HG02678 (cell line): ENCODE measurements around the gene NPC1L1.

Source experiments
- ATAC-seq: cut with Tn5 transposase; IDR thresholded peaks from one replicate; pipeline ENCODE4 v1.9.1; 2021; ENCODE audit warnings: mild to moderate bottlenecking, moderate library complexity; ENCODE audit not compliant: unreplicated experiment

Gene NPC1L1, protein sequence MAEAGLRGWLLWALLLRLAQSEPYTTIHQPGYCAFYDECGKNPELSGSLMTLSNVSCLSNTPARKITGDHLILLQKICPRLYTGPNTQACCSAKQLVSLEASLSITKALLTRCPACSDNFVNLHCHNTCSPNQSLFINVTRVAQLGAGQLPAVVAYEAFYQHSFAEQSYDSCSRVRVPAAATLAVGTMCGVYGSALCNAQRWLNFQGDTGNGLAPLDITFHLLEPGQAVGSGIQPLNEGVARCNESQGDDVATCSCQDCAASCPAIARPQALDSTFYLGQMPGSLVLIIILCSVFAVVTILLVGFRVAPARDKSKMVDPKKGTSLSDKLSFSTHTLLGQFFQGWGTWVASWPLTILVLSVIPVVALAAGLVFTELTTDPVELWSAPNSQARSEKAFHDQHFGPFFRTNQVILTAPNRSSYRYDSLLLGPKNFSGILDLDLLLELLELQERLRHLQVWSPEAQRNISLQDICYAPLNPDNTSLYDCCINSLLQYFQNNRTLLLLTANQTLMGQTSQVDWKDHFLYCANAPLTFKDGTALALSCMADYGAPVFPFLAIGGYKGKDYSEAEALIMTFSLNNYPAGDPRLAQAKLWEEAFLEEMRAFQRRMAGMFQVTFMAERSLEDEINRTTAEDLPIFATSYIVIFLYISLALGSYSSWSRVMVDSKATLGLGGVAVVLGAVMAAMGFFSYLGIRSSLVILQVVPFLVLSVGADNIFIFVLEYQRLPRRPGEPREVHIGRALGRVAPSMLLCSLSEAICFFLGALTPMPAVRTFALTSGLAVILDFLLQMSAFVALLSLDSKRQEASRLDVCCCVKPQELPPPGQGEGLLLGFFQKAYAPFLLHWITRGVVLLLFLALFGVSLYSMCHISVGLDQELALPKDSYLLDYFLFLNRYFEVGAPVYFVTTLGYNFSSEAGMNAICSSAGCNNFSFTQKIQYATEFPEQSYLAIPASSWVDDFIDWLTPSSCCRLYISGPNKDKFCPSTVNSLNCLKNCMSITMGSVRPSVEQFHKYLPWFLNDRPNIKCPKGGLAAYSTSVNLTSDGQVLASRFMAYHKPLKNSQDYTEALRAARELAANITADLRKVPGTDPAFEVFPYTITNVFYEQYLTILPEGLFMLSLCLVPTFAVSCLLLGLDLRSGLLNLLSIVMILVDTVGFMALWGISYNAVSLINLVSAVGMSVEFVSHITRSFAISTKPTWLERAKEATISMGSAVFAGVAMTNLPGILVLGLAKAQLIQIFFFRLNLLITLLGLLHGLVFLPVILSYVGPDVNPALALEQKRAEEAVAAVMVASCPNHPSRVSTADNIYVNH (N-terminal part only)

GRCh38 chr7:44541028-44541869 is at the start of gene NPC1L1:
Gene NPC1L1 (minus strand): TSS chr7:44541330. CDS start chr7:44541259, 71 bp downstream.
- no peak for ATAC-seq

- no peak for ATAC-seq
Measured at GRCh38 chr7:44590910-44591309, 49.8 kb upstream of the NPC1L1 start.

- ATAC-seq: peak; percentile 40
Measured at GRCh38 chr7:44587843-44588711, 46.9 kb upstream of the NPC1L1 start.

GRCh38 chr7:44583146-44583865 is 42.2 kb upstream of the NPC1L1 start:
- ATAC-seq: no peak

- peak; percentile 87 for ATAC-seq
Measured at GRCh38 chr7:44581879-44582603, 40.9 kb upstream of the NPC1L1 start, which contains the start of gene TMED4. Gene TMED4 (minus strand): TSS chr7:44582231. CDS start chr7:44582206, 25 bp downstream.

GRCh38 chr7:44580945-44581878 is 40.1 kb upstream of the NPC1L1 start:
- ATAC-seq: peak; percentile 28

DNA sequence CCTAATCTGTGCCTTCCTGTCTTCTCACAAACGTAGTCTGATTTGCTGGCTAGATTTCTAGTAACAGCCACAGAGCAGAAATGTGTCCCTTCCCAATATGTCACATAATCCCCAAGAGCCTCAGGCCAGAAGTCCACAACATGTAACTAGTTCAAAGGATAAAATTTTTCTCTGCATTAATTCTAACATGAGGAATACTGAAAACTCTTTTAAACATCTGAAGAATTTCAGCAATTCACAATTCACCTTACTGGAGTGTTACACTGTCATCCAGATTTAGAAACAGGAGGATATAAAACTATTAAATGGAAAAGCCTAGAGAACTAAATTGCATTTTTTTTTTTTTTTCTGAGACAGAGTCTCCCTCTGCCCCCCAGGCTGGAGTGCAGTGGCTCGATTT is 35.1 kb upstream of the NPC1L1 start:
- ATAC-seq: no peak

GRCh38 chr7:44575054-44575453 is 33.9 kb upstream of the NPC1L1 start:
- ATAC-seq: no peak

DNA sequence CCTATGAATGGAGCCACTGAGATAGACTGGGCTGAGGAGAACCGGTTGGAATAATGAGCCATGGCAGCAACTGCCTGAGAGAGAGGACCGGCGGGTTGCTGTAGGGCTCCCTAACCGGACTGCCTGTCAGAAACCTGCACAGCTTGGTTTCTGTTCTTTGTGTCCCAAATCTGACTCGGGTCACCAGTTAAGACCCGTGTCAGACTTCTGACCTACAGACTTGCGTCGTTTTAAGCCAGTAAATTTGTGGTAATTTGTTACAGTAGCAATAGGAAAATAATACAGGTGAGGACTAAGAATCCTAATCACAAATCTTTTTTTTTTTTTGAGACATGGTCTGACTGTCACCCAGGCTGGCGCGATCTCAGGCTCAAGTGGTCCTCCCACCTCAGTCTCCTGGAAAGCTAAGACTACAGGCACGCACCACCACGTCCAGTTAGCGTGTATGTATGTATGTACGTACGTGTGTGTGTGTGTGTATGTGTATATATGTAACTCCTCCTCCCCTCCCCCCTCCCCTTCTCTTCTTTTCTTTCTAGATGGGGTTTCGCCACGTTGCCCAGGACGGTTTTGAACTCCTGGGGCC is 33.2 kb upstream of the NPC1L1 start:
- no peak for ATAC-seq

DNA sequence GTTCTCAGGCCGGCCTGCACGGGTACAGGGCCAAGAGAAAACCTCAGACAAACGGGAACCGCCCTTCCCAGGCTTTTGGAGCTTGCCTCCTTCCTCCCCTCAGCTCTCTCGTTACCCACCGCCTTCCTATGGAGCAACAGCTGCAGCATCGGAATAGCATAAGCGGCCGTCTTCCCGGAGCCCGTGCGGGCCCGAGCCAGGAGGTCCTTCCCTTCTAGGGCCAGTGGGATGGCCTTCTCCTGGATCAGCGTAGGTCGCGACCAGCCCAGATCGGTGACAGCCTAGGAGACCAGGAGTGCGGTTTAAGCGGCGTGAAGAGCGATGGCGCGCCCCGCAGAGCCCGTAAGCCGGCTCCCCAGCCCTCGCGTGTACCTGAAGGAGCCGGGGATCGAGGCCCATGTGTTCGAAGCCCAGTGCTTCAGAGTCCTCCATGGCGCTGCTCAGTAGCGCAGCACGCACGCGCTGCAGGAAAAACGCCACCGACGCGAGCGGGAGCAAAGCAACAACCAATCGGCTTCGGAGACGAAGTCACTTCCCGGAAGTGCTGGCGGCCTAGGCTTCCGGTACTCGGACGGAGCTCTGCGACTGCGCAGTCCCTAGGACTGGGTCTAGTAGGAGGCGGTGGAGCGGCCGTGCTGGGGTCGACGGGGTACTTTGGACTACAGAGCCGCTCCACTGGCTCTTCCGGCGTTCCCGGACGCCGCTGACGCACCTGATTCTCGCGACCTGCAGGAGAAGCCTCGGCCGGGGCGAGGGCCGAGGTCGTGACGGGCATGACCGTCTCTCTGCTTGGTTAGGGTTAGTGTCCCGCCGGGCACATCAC is 32.5 kb upstream of the NPC1L1 start, which contains the start of gene DDX56:
Gene DDX56 (minus strand): TSS at position 445 of the 823 bp plus-strand sequence. CDS start 13 bp downstream, at position 432.
- peak; percentile 98 for ATAC-seq

DNA sequence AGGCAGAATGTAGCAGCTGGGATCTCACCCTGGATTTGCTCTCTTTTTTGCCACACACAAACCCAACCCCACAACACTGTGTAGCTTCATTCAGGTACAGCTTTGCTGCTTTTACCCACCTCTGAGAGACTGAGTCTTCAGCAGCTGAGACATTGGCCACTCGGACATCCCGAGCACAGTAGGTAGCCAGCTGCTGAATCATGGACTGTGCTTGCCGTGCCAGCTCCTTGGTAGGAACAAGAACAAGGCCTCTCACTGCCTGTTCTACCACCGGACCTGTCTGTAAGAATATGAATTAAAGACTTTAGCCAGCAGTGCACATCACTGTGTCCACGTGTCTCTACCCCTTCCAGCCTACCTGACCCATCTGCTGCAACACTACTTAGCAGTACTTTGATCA is 31.6 kb upstream of the NPC1L1 start:
- no peak for ATAC-seq

- no peak for ATAC-seq
Measured at GRCh38 chr7:44569959-44570358, 28.8 kb upstream of the NPC1L1 start.

- no peak for ATAC-seq
Measured at GRCh38 chr7:44568771-44569560, 27.8 kb upstream of the NPC1L1 start.

GRCh38 chr7:44567884-44568283 is 26.8 kb upstream of the NPC1L1 start:
- ATAC-seq: no peak
